Mesothelial cell of epicardium (in vitro differentiated cells): ENCODE data around the gene NTRK3. TPM values are rescaled to one million over a fixed set of nuclear protein-coding genes. Genes with fewer than 3 reads are reported as not detected.

Experiments
- DNase-seq, 2 experiments: peaks; one replicate each; pipeline ENCODE4 v3.0.0; 2021; ENCODE audit warnings: low spot score in 2 of 2; ENCODE audit not compliant: unreplicated experiment in 2 of 2
- H3K27ac Mint-ChIP-seq: 2 replicates; pipeline ENCODE4 v1.8.0; 2021; ENCODE audit warnings: mixed read lengths
- H3K27me3 Mint-ChIP-seq: 2 replicates; pipeline ENCODE4 v1.8.0; 2021; ENCODE audit warnings: low read depth, mixed read lengths
- H3K36me3 Mint-ChIP-seq: 2 replicates; pipeline ENCODE4 v1.8.0; 2021; ENCODE audit warnings: mixed read lengths
- H3K4me1 Mint-ChIP-seq: 2 replicates; pipeline ENCODE4 v1.8.0; 2021; ENCODE audit warnings: mixed read lengths
- H3K4me3 Mint-ChIP-seq: 2 replicates; pipeline ENCODE4 v1.8.0; 2021; ENCODE audit warnings: mild to moderate bottlenecking, moderate library complexity, mixed read lengths
- H3K9me3 Mint-ChIP-seq: 2 replicates; pipeline ENCODE4 v1.8.0; 2021; ENCODE audit warnings: mixed read lengths
- CTCF ChIP-seq: fragments of 200-600 bp; sonication (generic); IDR thresholded peaks from one replicate; pipeline ENCODE4 v1.5.0; 2021; ENCODE audit warnings: antibody characterized with exemption; ENCODE audit not compliant: unreplicated experiment
- total RNA-seq: library from RNA; stranded (reverse); gene quantifications from 3 replicates; pipeline ENCODE4 v1.2.1, GENCODE V29; 2021

The NTRK3 gene
- total RNA-seq, 1 donor from 2014 or later: 2.1 TPM

- TF ChIP-seq CTCF: no peak
- Mint-ChIP-seq H3K9me3 (no peaks in the 10 kb centered on the region), H3K27me3 (peaks cover 18% of the 10 kb centered on the region), H3K27ac (no peak overlapping the region), H3K4me3 (no peak overlapping the region), H3K36me3 (no peaks in the 10 kb centered on the region), H3K4me1 (no peaks in the 10 kb centered on the region)
- no peak for DNase-seq
These were observed 237.5 kb downstream of the NTRK3 start for GRCh38 chr15:88018869-88019641.

GRCh38 chr15:88017753-88018152 is 238.8 kb downstream of the NTRK3 start:
- Mint-ChIP-seq H3K36me3 (no peaks in the 10 kb centered on the region), H3K27me3 (peaks cover 22% of the 10 kb centered on the region), H3K9me3 (no peaks in the 10 kb centered on the region), H3K4me1 (no peaks in the 10 kb centered on the region), H3K4me3 (no peak overlapping the region), H3K27ac (no peak overlapping the region)
- DNase-seq: no peak
- TF ChIP-seq CTCF: no peak

- DNase-seq: no peak
- no peak for TF ChIP-seq CTCF
- no peaks in the 10 kb centered on the region for H3K9me3 Mint-ChIP-seq
These were observed 240.1 kb downstream of the NTRK3 start for GRCh38 chr15:88016406-88016805.

GRCh38 chr15:88015228-88015860 is 241.2 kb downstream of the NTRK3 start:
- H3K27me3 Mint-ChIP-seq: peaks cover 17% of the 10 kb centered on the region

More at GRCh38 chr15:88016406-88016805, 240.1 kb downstream of the NTRK3 start:
- H3K4me1 Mint-ChIP-seq: no peaks in the 10 kb centered on the region
- no peaks in the 10 kb centered on the region for H3K36me3 Mint-ChIP-seq
- H3K4me3 Mint-ChIP-seq: no peak overlapping the region
- H3K27me3 Mint-ChIP-seq: peaks cover 23% of the 10 kb centered on the region
- H3K27ac Mint-ChIP-seq: no peak overlapping the region

GRCh38 chr15:88014454-88015160 is 241.9 kb downstream of the NTRK3 start:
- TF ChIP-seq CTCF: no peak
- H3K4me3 Mint-ChIP-seq: no peak overlapping the region
- no peaks in the 10 kb centered on the region for H3K9me3 Mint-ChIP-seq
- no peaks in the 10 kb centered on the region for H3K36me3 Mint-ChIP-seq
- no peaks in the 10 kb centered on the region for H3K4me1 Mint-ChIP-seq
- peaks cover 20% of the 10 kb centered on the region for H3K27me3 Mint-ChIP-seq
- no peak overlapping the region for H3K27ac Mint-ChIP-seq
- no peak for DNase-seq

More at GRCh38 chr15:88015228-88015860, 241.2 kb downstream of the NTRK3 start:
- Mint-ChIP-seq H3K4me3 (no peak overlapping the region), H3K36me3 (no peaks in the 10 kb centered on the region), H3K9me3 (no peaks in the 10 kb centered on the region), H3K27ac (no peak overlapping the region), H3K4me1 (no peaks in the 10 kb centered on the region)
- TF ChIP-seq CTCF: no peak
- no peak for DNase-seq
